ES-I3 (cell line): ENCODE measurements around the gene NXNL2.

Source experiments
- H3K36me3 ChIP-seq: 2 replicates; pipeline ENCODE4 v1.6.1; 2013; ENCODE audit warnings: mild to moderate bottlenecking, low read length, control low read depth, moderate library complexity; ENCODE audit not compliant: insufficient read depth
- H3K4me1 ChIP-seq: 2 replicates; pipeline ENCODE4 v1.6.1; 2013; ENCODE audit warnings: mild to moderate bottlenecking, control low read depth, low read length; ENCODE audit not compliant: insufficient read depth
- H3K9ac ChIP-seq: 2 replicates; pipeline ENCODE4 v1.6.1; 2013; ENCODE audit warnings: low read depth, mild to moderate bottlenecking, low read length, moderate library complexity
- H3K9me3 ChIP-seq: 2 replicates; pipeline ENCODE4 v1.6.1; 2013; ENCODE audit warnings: mild to moderate bottlenecking, low read length, moderate library complexity; ENCODE audit not compliant: control insufficient read depth, insufficient read depth

NXNL2 gene

DNA sequence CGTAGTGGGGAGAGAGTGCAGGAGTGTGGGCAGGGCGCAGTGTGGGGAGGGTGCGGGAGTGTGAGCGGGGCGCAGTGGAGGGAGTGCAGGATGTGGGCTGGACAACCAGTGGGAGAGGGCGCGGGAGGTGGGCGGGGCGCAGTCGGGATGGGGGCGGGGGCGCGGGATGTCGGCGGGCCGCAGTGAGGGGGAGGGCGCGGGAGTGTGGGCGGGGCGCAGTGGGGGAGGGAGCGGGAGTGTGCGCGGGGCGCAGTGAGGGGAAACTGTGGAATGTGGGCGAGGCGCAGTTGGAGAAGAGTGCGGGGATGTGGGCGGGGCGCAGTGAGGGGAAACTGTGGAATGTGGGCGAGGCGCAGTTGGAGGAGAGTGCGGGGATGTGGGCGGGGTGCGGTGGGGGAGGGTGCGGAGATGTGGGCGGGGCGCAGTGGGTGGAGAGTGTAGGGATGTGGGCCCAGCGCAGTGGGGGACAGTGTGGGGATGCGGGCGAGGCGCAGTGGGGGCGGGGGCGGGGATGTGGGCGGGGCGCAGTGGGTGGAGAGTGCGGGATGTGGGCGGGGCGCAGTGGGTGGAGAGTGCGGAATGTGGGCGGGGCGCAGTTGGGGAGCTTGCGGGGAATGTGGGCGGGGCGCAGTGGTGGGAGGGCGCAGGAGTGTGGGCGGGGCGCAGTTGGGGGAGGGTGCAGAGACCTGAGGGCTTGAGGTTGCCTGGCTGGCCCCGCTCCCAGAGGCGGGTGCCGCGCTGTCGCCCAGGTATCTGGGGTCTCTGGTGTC is at the start of gene NXNL2:
Gene NXNL2, plus strand, starts transcription at position 723 of the 770 bp plus-strand sequence. CDS start 257 bp downstream, outside the sequence.
- Histone ChIP-seq H3K9me3 (no peaks in the 10 kb centered on the region), H3K9ac (peak within 1 kb of the TSS; percentile 83), H3K36me3 (no peaks in the 10 kb centered on the region), H3K4me1 (peaks cover 8% of the 10 kb centered on the region)

- Histone ChIP-seq H3K36me3 (peaks cover 3% of the 10 kb centered on the region), H3K9me3 (no peaks in the 10 kb centered on the region), H3K4me1 (no peaks in the 10 kb centered on the region), H3K9ac (no peak overlapping the region)
Measured at GRCh38 chr9:88488166-88488565, 46.8 kb upstream of the NXNL2 start.

DNA sequence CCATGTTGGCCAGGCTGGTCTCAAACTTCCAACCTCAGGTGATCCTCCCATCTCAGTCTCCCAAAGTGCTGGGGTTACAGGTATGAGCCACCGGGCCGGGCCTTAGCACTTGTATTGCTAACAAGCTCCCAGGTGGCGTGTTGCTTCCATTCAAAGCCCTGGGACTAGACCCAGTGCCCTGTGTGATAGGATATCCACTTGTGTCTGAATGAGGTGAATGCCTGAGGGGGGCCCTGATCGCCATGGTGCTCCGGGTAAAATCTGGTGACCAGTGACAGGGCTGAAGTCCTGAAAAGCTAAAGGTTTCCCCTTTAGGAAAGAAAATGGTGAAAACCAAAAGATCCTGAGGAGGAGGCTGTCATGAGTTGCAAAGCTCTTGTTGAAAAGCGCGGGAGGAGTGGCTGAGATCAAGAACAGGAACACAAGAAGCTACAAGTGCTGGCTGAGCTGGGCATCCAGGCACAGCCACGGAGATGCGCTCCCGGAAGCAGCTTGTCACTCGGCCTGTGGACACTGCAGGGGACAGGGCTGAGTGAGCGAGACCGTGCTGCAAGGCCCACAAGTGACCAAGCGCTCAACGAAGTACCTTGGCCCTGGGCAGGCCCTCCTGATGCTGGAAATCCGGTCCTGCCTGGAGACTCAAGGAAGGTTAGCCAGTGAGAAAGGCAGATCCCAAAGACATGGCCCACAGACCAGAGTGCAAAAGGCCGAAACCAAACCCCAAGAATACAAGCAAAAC is 39.8 kb upstream of the NXNL2 start:
- Histone ChIP-seq H3K36me3 (no peaks in the 10 kb centered on the region), H3K9ac (no peak overlapping the region), H3K4me1 (peaks cover 3% of the 10 kb centered on the region; the same call in 1 of the 2 replicates), H3K9me3 (no peaks in the 10 kb centered on the region)

- Histone ChIP-seq H3K9ac (no peak overlapping the region), H3K36me3 (no peaks in the 10 kb centered on the region), H3K4me1 (peaks cover 4% of the 10 kb centered on the region; the same call in 1 of the 2 replicates), H3K9me3 (no peaks in the 10 kb centered on the region)
Measured at GRCh38 chr9:88497224-88497623, 37.8 kb upstream of the NXNL2 start.

GRCh38 chr9:88498880-88499279 is 36.1 kb upstream of the NXNL2 start:
- H3K9me3 ChIP-seq = no peaks in the 10 kb centered on the region
- H3K4me1 ChIP-seq = peaks cover 12% of the 10 kb centered on the region
- no peak overlapping the region for H3K9ac ChIP-seq
- no peaks in the 10 kb centered on the region for H3K36me3 ChIP-seq

DNA sequence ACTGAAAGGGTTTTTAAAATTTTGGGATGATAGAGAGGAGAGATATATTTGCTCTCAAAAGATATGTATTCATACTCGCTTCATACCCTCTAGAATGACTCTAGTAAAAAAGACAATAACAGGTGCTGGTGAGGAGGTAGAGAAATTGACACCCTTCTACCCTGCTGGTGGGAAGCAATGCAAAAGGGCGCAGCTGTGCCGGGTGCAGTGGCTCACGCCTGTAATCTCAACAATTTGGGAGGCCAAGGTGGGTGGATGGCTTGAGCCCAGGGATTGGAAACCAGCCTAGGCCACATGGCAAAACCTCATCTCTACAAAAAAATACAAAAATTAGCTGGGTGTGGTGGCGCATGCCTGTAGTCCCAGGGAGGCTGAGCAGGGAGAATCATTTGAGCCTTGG is 33.9 kb upstream of the NXNL2 start:
- Histone ChIP-seq H3K36me3 (no peaks in the 10 kb centered on the region), H3K4me1 (peaks cover 10% of the 10 kb centered on the region), H3K9ac (no peak overlapping the region), H3K9me3 (no peaks in the 10 kb centered on the region)

GRCh38 chr9:88502552-88503034 is 32.4 kb upstream of the NXNL2 start:
- Histone ChIP-seq H3K4me1 (peaks cover 10% of the 10 kb centered on the region), H3K36me3 (no peaks in the 10 kb centered on the region), H3K9ac (no peak overlapping the region), H3K9me3 (no peaks in the 10 kb centered on the region)

DNA sequence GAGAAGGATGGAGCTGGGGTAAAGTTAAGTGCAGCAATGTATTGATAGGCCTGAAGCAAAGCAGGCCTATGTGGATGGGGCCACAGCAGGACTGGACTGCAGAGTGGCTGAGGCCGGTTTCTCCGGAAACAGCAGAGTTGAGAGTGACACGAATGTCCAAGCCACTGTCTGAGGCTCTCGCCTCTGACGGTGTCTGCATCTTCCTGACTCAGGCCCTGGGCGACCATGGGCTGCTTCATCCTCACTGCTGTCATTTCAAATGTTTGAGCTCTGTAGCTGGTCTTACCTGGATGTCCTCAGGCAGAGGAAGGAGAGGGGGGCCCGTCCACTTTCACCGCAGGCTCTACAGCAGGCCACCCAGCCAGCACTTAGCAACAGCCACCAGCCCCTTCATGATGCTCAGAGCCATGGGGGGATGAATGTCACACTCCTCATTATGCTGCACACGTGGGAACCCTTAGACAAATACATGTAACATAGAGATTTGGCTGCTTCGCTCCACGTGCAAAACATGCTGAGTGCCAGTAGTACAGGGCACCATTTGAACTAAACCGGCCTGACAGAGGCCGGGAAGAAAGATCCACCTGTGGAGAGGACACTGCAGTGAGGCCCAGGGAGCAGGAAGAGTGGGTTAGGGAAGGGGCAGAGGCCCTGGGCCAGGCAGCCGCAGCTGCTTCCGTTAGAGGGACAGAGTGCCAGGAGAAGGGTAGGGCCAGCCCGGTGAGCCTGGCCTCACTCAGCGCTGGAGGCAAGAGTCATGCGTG is 31.7 kb upstream of the NXNL2 start:
- Histone ChIP-seq H3K36me3 (no peaks in the 10 kb centered on the region), H3K9ac (no peak overlapping the region), H3K9me3 (no peaks in the 10 kb centered on the region), H3K4me1 (peaks cover 10% of the 10 kb centered on the region)

- Histone ChIP-seq H3K9ac (no peak overlapping the region), H3K9me3 (0 out of 2 replicates have a peak, but pooled peaks cover 3% of the 10 kb centered on the region), H3K4me1 (peaks cover 10% of the 10 kb centered on the region), H3K36me3 (no peaks in the 10 kb centered on the region)
Measured at GRCh38 chr9:88503845-88504764, 30.9 kb upstream of the NXNL2 start.

DNA sequence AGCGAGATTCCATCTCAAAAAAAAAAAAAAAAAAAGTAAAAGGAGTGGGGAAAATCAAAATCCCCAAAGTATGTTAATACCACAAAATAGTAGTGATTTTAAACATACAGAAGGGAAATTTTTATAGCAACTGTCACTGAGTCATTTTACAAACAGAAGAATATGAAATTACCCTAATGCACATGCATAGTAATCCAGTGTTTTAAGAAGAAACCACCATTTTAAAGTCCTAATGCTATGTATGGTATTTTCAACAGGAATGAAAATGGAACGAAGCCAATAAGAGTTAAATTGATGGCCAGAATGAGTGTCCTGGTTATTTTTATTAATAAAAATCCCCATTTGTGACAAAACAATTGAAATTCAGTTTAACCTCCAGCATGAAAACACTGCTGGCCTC is 26.7 kb upstream of the NXNL2 start:
- peaks cover 3% of the 10 kb centered on the region; the same call in 1 of the 2 replicates for H3K9me3 ChIP-seq
- no peaks in the 10 kb centered on the region for H3K36me3 ChIP-seq
- H3K4me1 ChIP-seq = peaks cover 4% of the 10 kb centered on the region; the same call in 1 of the 2 replicates
- no peak overlapping the region for H3K9ac ChIP-seq

DNA sequence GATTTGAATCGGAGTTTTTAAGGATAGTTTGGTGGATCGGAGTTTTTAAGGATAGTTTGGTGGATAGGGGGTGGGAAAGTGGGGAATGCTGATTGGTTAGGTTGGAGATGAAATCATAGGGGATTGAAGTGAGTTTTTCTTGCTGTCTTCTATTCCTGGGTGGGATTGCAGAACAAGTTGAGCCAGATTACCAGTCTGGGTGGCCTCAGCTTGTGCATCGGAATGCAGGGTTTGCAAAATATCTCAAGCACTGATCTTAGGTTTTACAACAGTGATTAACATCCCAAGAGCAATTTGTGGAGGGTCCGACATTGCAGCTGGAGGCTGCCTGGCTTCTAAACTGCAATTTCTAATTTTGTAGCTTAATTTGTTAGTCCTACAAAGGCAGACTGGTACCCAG is 23.1 kb upstream of the NXNL2 start:
- Histone ChIP-seq H3K4me1 (peaks cover 4% of the 10 kb centered on the region; the same call in 1 of the 2 replicates), H3K9me3 (peaks cover 3% of the 10 kb centered on the region), H3K9ac (no peak overlapping the region), H3K36me3 (no peaks in the 10 kb centered on the region)

DNA sequence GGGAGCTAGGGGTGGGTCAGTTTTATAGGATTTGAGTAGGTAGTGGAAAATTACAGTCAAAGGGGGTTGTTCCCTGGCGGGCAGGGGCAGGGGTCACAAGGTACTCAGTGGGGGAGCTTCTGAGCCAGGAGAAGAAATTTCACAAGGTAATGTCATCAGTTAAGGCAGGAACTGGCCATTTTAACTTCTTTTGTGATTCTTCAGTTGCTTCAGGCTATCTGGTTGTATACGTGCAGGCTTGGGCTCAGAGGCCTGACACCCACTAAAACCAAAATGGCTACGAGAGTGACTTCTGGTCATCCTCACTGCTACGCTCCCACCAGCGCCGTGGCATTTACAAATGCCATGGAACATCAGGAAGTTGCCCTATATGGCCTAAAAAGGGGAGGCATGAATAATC is 20.7 kb upstream of the NXNL2 start:
- no peak overlapping the region for H3K9ac ChIP-seq
- peaks cover 7% of the 10 kb centered on the region for H3K4me1 ChIP-seq
- no peaks in the 10 kb centered on the region for H3K36me3 ChIP-seq
- H3K9me3 ChIP-seq = no peaks in the 10 kb centered on the region; the same call in none of the 2 replicates

DNA sequence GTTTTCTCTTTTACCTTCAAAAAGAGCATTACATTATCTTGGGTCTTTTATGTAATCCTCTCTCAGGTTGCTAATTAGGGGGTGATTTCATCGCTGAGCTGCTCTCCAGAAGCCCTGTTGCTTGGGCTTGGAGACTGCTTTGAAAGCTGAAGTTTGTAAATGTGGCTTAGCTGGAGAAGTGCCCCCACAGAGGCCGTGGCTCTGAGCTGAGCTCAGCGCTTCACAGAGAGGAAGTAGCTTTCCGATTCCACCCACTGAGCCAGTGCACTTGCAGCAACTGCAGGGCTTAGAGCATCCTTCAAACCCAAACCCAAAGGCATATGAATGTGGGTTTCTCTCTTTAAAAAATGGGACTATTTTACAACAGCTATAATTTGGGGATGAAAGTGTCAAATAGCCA is 13.7 kb upstream of the NXNL2 start:
- Histone ChIP-seq H3K4me1 (peaks cover 26% of the 10 kb centered on the region), H3K36me3 (no peaks in the 10 kb centered on the region), H3K9me3 (no peaks in the 10 kb centered on the region), H3K9ac (no peak overlapping the region)
